WTC11 (cell line): ENCODE measurements around the gene HPSE. TPM values are rescaled to one million over a fixed set of nuclear protein-coding genes. Genes with fewer than 3 reads are reported as not detected.

ENCODE experiments used
- ATAC-seq: fragments of 200-7000 bp; cut with Tn5 transposase; 2 replicates; pipeline ENCODE4 v1.10.0; 2021; ENCODE audit warnings: mild to moderate bottlenecking, moderate library complexity
- CTCF ChIA-PET: fragments of 300-600 bp; sonication (Branson Sonifier 250); formaldehyde crosslinking; loops from one replicate; lab custom pipeline; 2021; ENCODE audit warnings: antibody characterized with exemption; lab: Charles Lee
- POLR2A ChIA-PET: fragments of 350-600 bp; sonication (Branson Sonifier 250); formaldehyde crosslinking; loops from one replicate; lab custom pipeline; 2021; ENCODE audit warnings: antibody characterized with exemption; lab: Charles Lee
- DNase-seq: peaks from one replicate; pipeline ENCODE4 v3.0.0; 2021; ENCODE audit warnings: low spot score
- H3K27ac Mint-ChIP-seq: 2 replicates; pipeline ENCODE4 v1.8.0; 2021; ENCODE audit warnings: mixed read lengths
- H3K27me3 Mint-ChIP-seq: 2 replicates; pipeline ENCODE4 v1.8.0; 2021; ENCODE audit warnings: low read depth, mild to moderate bottlenecking, moderate library complexity, mixed read lengths
- H3K36me3 Mint-ChIP-seq: 2 replicates; pipeline ENCODE4 v1.8.0; 2021; ENCODE audit warnings: mixed read lengths
- H3K4me1 Mint-ChIP-seq: 2 replicates; pipeline ENCODE4 v1.8.0; 2022; ENCODE audit warnings: mixed read lengths
- H3K4me3 Mint-ChIP-seq: 2 replicates; pipeline ENCODE4 v1.8.0; 2021; ENCODE audit warnings: mild to moderate bottlenecking, moderate library complexity, mixed read lengths
- H3K9me3 Mint-ChIP-seq: 2 replicates; pipeline ENCODE4 v1.8.0; 2021; ENCODE audit warnings: mixed read lengths
- GABPB1 ChIP-seq: sonication (generic); formaldehyde crosslinking; IDR thresholded peaks from 2 replicates; pipeline ENCODE4 v1.8.1; 2023; ENCODE audit warnings: mild to moderate bottlenecking, missing genetic modification reagents
- GRHL2 ChIP-seq: fragments of 250-450 bp; sonication (Bioruptor Pico); IDR thresholded peaks from 2 replicates; pipeline ENCODE4 v1.8.0; 2022; ENCODE audit warnings: mild to moderate bottlenecking, moderate library complexity; ENCODE audit not compliant: insufficient replicate concordance, severe bottlenecking
- KAT7 ChIP-seq: sonication (generic); formaldehyde crosslinking; IDR thresholded peaks from 2 replicates; pipeline ENCODE4 v1.8.1; 2023; ENCODE audit warnings: missing genetic modification reagents, mild to moderate bottlenecking, borderline replicate concordance
- NFE2L1 ChIP-seq: sonication (generic); formaldehyde crosslinking; IDR thresholded peaks from 2 replicates; pipeline ENCODE4 v1.8.1; 2023; ENCODE audit warnings: missing genetic modification reagents
- PRRX2 ChIP-seq: fragments of 250-450 bp; sonication (Bioruptor Pico); IDR thresholded peaks from 2 replicates; pipeline ENCODE4 v1.8.0; 2021; ENCODE audit warnings: mild to moderate bottlenecking
- RELA ChIP-seq: sonication (generic); formaldehyde crosslinking; IDR thresholded peaks from 2 replicates; pipeline ENCODE4 v1.8.1; 2022; ENCODE audit warnings: missing genetic modification reagents, mild to moderate bottlenecking, borderline replicate concordance
- SMAD3 ChIP-seq: sonication (generic); formaldehyde crosslinking; IDR thresholded peaks from 2 replicates; pipeline ENCODE4 v1.8.0; 2022; ENCODE audit warnings: missing genetic modification reagents, mild to moderate bottlenecking, borderline replicate concordance
- ZNF219 ChIP-seq: sonication (generic); formaldehyde crosslinking; IDR thresholded peaks from 2 replicates; pipeline ENCODE4 v1.8.0; 2023; ENCODE audit warnings: missing genetic modification reagents, mild to moderate bottlenecking, borderline replicate concordance
- ZNF232 ChIP-seq: sonication (generic); formaldehyde crosslinking; IDR thresholded peaks from 2 replicates; pipeline ENCODE4 v1.8.0; 2022; ENCODE audit warnings: mild to moderate bottlenecking, missing genetic modification reagents
- ZNF263 ChIP-seq: sonication (generic); formaldehyde crosslinking; IDR thresholded peaks from 2 replicates; pipeline ENCODE4 v1.8.1; 2022; ENCODE audit warnings: low read depth, mild to moderate bottlenecking, moderate library complexity, missing genetic modification reagents
- total RNA-seq: library from RNA; stranded (reverse); gene quantifications from 3 replicates; pipeline ENCODE4 v1.2.3, GENCODE V29; 2021
- TF ChIP-seq, protein P1 (sequence below): sonication (generic); formaldehyde crosslinking; IDR thresholded peaks from 2 replicates; pipeline ENCODE4 v1.8.0; 2022; ENCODE audit warnings: mild to moderate bottlenecking, missing genetic modification reagents
- TF ChIP-seq, protein P2 (sequence below): sonication (generic); formaldehyde crosslinking; IDR thresholded peaks from 2 replicates; pipeline ENCODE4 v1.8.1; 2023; ENCODE audit warnings: mild to moderate bottlenecking, missing genetic modification reagents, moderate library complexity
- TF ChIP-seq, protein P3 (sequence below): sonication (generic); formaldehyde crosslinking; IDR thresholded peaks from 2 replicates; pipeline ENCODE4 v1.8.1; 2022; ENCODE audit warnings: low read depth, mild to moderate bottlenecking, moderate library complexity, missing genetic modification reagents, borderline replicate concordance

HPSE gene
- total RNA-seq, 1 experiment from 2014 or later: 3.0 TPM

DNA sequence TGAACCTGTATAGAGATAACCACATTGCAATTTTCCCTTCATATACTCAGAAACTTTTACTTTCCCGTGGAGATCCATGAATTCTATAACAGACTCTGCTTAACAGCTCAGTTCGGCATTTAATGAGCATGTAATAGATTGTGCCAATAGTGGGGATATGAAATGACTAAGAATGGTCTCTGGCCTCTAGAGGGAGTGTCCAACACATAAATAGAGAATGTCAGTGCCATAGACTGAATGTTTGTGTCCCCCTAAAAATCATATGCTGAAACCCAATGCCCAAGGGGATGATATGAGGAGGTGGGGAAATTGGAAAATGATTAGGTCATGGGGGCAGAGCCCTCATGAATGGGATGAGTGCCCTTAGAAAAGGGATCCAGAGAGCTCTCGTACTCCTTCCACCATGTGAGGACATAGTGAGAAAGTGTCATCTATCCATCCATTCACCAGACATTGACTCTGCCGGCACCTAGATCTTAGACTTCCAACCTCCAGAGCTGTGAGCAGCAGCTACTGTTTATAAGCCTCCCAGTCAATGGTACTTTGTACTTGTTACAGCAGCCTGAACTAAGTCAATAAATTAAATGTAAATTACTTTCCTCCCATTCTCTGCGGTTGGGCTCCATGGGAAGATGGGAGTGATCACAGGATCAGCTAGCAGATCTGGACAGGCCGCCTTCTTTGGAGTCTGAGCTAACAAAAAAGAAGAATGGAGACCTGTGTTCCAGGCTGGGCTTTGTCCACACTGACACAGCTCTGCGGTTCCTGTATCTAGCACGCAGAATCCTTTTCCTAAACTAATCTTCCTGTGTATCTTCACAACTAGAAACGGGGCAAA lies 28.1 kb upstream of the HPSE start (continued):
- TF ChIP-seq PRRX2 (no peak), GRHL2 (CRISPR knock-in tag) (no peak)

DNA sequence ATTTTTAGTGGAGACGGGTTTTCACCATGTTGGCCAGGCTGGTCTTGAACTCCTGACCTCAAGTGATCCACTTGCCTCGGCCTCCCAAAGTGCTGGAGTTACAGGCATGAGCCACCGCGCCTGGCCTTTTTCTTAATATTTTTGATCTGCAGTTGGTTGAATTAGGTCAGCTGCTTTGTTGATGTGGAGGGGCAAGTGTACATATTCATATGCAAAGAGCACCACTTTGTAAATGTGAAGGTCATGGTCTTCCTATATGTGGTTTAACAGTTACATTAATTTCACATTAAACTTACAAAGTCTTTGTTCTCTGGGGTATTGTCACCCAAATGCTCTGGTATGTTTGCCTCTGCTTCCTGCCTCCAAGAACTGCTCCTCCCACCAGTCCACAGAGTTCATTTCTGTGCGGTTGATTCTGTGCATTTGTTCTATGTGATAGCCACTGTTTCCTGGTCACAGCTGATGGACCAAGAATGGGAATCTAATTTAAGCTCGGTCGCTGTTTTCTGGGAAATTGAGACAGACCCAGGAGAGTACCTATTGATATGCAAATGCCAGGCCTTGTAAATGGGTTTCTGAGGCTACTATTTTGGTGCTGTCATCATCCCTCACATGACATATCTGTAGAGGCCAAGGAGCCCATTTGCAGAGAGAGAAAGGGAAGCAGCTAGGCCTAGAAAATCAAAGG lies 26.9 kb upstream of the HPSE start:
- ChIA-PET POLR2A (interaction anchor here (1.6 kb wide), 1 partner anchor 94 kb away, joined by 6 read pairs; the partner anchor contains the start of genes HELQ and MRPS18C), CTCF (interaction anchor here (0.6 to 1.7 kb wide), 11 partner anchors 11 to 128 kb away, joined by 3 to 5 read pairs (median 3); partner anchors contain the start of gene HELQ)
- TF ChIP-seq, protein P1, sequence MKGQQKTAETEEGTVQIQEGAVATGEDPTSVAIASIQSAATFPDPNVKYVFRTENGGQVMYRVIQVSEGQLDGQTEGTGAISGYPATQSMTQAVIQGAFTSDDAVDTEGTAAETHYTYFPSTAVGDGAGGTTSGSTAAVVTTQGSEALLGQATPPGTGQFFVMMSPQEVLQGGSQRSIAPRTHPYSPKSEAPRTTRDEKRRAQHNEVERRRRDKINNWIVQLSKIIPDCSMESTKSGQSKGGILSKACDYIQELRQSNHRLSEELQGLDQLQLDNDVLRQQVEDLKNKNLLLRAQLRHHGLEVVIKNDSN (CRISPR knock-in tag): peak; percentile 59; the same call in 1 of the 2 replicates
- no peak for TF ChIP-seq ZNF219 (CRISPR knock-in tag)
- TF ChIP-seq, protein P2, sequence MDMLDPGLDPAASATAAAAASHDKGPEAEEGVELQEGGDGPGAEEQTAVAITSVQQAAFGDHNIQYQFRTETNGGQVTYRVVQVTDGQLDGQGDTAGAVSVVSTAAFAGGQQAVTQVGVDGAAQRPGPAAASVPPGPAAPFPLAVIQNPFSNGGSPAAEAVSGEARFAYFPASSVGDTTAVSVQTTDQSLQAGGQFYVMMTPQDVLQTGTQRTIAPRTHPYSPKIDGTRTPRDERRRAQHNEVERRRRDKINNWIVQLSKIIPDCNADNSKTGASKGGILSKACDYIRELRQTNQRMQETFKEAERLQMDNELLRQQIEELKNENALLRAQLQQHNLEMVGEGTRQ (CRISPR knock-in tag): peak; percentile 54; the same call in 1 of the 2 replicates
- Mint-ChIP-seq H3K9me3 (no peaks in the 10 kb centered on the region), H3K4me3 (no peak overlapping the region), H3K36me3 (no peaks in the 10 kb centered on the region), H3K27me3 (no peaks in the 10 kb centered on the region), H3K4me1 (peaks cover 18% of the 10 kb centered on the region), H3K27ac (peak overlapping the region; percentile 97)
- ATAC-seq: peak; percentile 85
- no peak for DNase-seq

DNA sequence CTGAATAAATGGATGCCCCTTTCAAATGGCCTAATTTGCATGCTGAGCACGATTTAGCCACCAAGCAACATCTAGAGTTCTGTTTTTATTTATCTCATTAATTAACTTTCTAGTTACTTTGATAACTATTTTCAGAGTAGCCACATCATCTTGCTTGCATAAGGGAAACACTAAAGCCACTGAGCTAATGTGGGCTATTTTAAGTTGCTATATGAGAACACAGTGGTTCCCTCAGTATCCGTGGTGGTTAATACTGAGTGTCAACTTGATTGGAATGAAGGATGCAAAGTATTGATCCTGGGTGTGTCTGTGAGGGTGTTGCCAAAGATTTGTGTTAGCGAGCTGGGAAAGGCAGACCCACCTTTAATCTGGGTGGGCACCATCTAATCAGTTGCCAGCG lies 25.4 kb upstream of the HPSE start:
- no peaks in the 10 kb centered on the region for H3K27me3 Mint-ChIP-seq
- H3K4me1 Mint-ChIP-seq: peaks cover 18% of the 10 kb centered on the region
- ATAC-seq (no peak), DNase-seq (no peak)
- H3K36me3 Mint-ChIP-seq: no peaks in the 10 kb centered on the region
- H3K4me3 Mint-ChIP-seq: no peak overlapping the region
- ChIA-PET CTCF (no interaction called here), POLR2A (no interaction called here)
- no peak overlapping the region; the same call in 1 of the 2 replicates for H3K27ac Mint-ChIP-seq
- H3K9me3 Mint-ChIP-seq: no peaks in the 10 kb centered on the region
- TF ChIP-seq ZNF232 (CRISPR knock-in tag): no peak
- no peak for TF ChIP-seq KAT7 (CRISPR knock-in tag)
- TF ChIP-seq NFE2L1 (CRISPR knock-in tag): no peak
- TF ChIP-seq ZNF263 (CRISPR knock-in tag): no peak
- TF ChIP-seq SMAD3 (CRISPR knock-in tag): no peak
- no peak for TF ChIP-seq ZNF219 (CRISPR knock-in tag)

DNA sequence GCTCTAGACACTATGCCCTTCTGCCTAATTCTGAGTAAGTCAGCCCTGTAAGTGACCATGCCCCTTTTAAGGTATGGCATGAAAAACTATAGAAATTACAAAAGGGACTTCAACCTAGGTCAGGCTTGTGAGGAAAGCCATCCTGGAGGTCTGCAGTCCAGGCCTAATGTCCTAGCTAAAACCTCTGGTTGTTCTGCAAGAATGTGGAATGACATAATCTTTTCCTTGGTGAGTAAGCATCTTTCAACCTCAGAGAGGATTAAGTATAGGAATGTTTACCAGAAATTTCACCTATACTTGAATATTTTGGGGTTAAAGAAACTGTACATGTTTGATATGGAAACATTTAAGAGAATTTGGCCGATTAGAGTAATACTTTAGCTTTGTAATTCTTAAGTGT lies 23.8 kb upstream of the HPSE start:
- Mint-ChIP-seq H3K4me3 (no peak overlapping the region), H3K4me1 (peaks cover 18% of the 10 kb centered on the region), H3K9me3 (peaks cover 16% of the 10 kb centered on the region), H3K36me3 (peaks cover 5% of the 10 kb centered on the region), H3K27ac (no peak overlapping the region), H3K27me3 (peaks cover 3% of the 10 kb centered on the region; the same call in 1 of the 2 replicates)
- TF ChIP-seq RELA (no peak), GABPB1 (CRISPR knock-in tag) (no peak), GRHL2 (CRISPR knock-in tag) (no peak), ZNF263 (CRISPR knock-in tag) (no peak)
- TF ChIP-seq, protein P3, sequence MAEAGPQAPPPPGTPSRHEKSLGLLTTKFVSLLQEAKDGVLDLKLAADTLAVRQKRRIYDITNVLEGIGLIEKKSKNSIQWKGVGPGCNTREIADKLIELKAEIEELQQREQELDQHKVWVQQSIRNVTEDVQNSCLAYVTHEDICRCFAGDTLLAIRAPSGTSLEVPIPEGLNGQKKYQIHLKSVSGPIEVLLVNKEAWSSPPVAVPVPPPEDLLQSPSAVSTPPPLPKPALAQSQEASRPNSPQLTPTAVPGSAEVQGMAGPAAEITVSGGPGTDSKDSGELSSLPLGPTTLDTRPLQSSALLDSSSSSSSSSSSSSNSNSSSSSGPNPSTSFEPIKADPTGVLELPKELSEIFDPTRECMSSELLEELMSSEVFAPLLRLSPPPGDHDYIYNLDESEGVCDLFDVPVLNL: no peak
- DNase-seq: no peak
- no peak for ATAC-seq
- ChIA-PET CTCF (interaction anchor here (1.1 kb wide), 1 partner anchor 16 kb away, joined by 3 read pairs; no protein-coding TSS in a partner anchor), POLR2A (no interaction called here)
